ENCODE measurements around the gene FAM117B. TPM values are rescaled to one million over a fixed set of nuclear protein-coding genes. Genes with fewer than 3 reads are reported as not detected.
A peak's percentile ranks its signal among the peaks of the same experiment; 100 is the strongest.

The FAM117B gene
- total RNA-seq, 2 experiments from 2014 or later = 46.8 to 50.4 TPM

- DNase-seq (no peak), ATAC-seq (ENCODE audit: poor library complexity) (no peak)
- Histone ChIP-seq H3K9me3 (ENCODE audit: control insufficient read depth in 1 of 2, insufficient read depth in 1 of 2, low read length in 2 of 2) (peaks cover 10 to 16% of the 10 kb centered on the region in 2 experiments), H3K27ac (ENCODE audit: low read depth in 1 of 2, low read length in 2 of 2) (no peak overlapping the region), H3K4me3 (ENCODE audit: low read length) (no peak overlapping the region), H3K4me1 (ENCODE audit: insufficient read depth, low read length) (peaks cover 7% of the 10 kb centered on the region), H3K36me3 (ENCODE audit: insufficient read depth, low read length) (no peaks in the 10 kb centered on the region), H3K27me3 (ENCODE audit: control insufficient read depth in 1 of 2, insufficient read depth in 2 of 2, low read length in 2 of 2) (no peaks in the 10 kb centered on the region)
- CTCF ChIA-PET = no interaction called here
- peaks cover 58% of the 10 kb centered on the region for H3K36me3 Mint-ChIP-seq (ENCODE audit: low read depth)
- TF ChIP-seq CTCF (IDR thresholded peaks at IDR 0.05) = no peak
- H3K27me3 Mint-ChIP-seq = no peaks in the 10 kb centered on the region
- H3K27ac Mint-ChIP-seq = no peak overlapping the region
- intact Hi-C loops (cut with DNase I, micrococcal nuclease) = loop anchor here in 1 of 2 experiments (5.0 kb wide), 1 partner anchor 35 kb away; no protein-coding TSS in a partner anchor
- H3K9me3 Mint-ChIP-seq = peaks cover 12% of the 10 kb centered on the region
- POLR2A ChIA-PET = interaction anchor here (0.7 to 2.8 kb wide), 2 partner anchors 17 to 82 kb away, joined by 3 to 17 read pairs; partner anchors contain the start of gene FAM117B
- H3K4me1 Mint-ChIP-seq (ENCODE audit: low read depth) = peaks cover 60% of the 10 kb centered on the region
- no peak overlapping the region for H3K4me3 Mint-ChIP-seq
Observed at GRCh38 chr2:202716953-202717597, 82.3 kb downstream of the FAM117B start.

GRCh38 chr2:202717598-202718310 lies 83.0 kb downstream of the FAM117B start:
- intact Hi-C loops (cut with DNase I, micrococcal nuclease) = loop anchor here in 1 of 2 experiments (5.0 kb wide), 1 partner anchor 35 kb away; no protein-coding TSS in a partner anchor
- DNase-seq (peak in 1 of 14 experiments; percentile 8), ATAC-seq (ENCODE audit: poor library complexity) (no peak)
- ChIA-PET CTCF (no interaction called here), POLR2A (interaction anchor here (0.7 to 2.8 kb wide), 3 partner anchors 12 to 82 kb away, joined by 3 to 17 read pairs (median 3); partner anchors contain the start of gene FAM117B)
- Histone ChIP-seq H3K9me3 (ENCODE audit: control insufficient read depth in 1 of 2, insufficient read depth in 1 of 2, low read length in 2 of 2) (peaks cover 9 to 10% of the 10 kb centered on the region in 2 experiments), H3K27ac (ENCODE audit: low read depth in 1 of 2, low read length in 2 of 2) (no peak overlapping the region), H3K4me3 (ENCODE audit: low read length) (no peak overlapping the region), H3K4me1 (ENCODE audit: insufficient read depth, low read length) (peaks cover 7% of the 10 kb centered on the region), H3K27me3 (ENCODE audit: control insufficient read depth in 1 of 2, insufficient read depth in 2 of 2, low read length in 2 of 2) (no peaks in the 10 kb centered on the region), H3K36me3 (ENCODE audit: insufficient read depth, low read length) (no peaks in the 10 kb centered on the region)
- H3K36me3 Mint-ChIP-seq (ENCODE audit: low read depth) = peaks cover 55% of the 10 kb centered on the region
- no peak for TF ChIP-seq CTCF (IDR thresholded peaks at IDR 0.05)
- no peaks in the 10 kb centered on the region for H3K27me3 Mint-ChIP-seq
- H3K4me1 Mint-ChIP-seq (ENCODE audit: low read depth) = peaks cover 62% of the 10 kb centered on the region
- peaks cover 12% of the 10 kb centered on the region for H3K9me3 Mint-ChIP-seq
- no peak overlapping the region for H3K4me3 Mint-ChIP-seq
- H3K27ac Mint-ChIP-seq = peak overlapping the region; percentile 15

- no peaks in the 10 kb centered on the region for H3K36me3 ChIP-seq (ENCODE audit: insufficient read depth, low read length)
- no peak overlapping the region for H3K4me3 ChIP-seq (ENCODE audit: low read length)
- H3K27ac ChIP-seq (ENCODE audit: low read depth in 1 of 2, low read length in 2 of 2) = no peak overlapping the region
- peaks cover 55% of the 10 kb centered on the region for H3K36me3 Mint-ChIP-seq (ENCODE audit: low read depth)
- no peaks in the 10 kb centered on the region for H3K27me3 Mint-ChIP-seq
- POLR2A ChIA-PET = interaction anchor here (1.0 to 2.8 kb wide), 2 partner anchors 13 to 83 kb away, joined by 3 to 17 read pairs; partner anchors contain the start of gene FAM117B
- H3K9me3 ChIP-seq (ENCODE audit: control insufficient read depth in 1 of 2, insufficient read depth in 1 of 2, low read length in 2 of 2) = peaks cover 8 to 10% of the 10 kb centered on the region in 2 experiments
- no peak for DNase-seq
- TF ChIP-seq CTCF (IDR thresholded peaks at IDR 0.05) = no peak
- intact Hi-C loops (cut with DNase I, micrococcal nuclease) = loop anchor here in 1 of 2 experiments (5.0 kb wide), 1 partner anchor 36 kb away; no protein-coding TSS in a partner anchor
- CTCF ChIA-PET = no interaction called here
- H3K4me3 Mint-ChIP-seq = no peak overlapping the region
- H3K27me3 ChIP-seq (ENCODE audit: control insufficient read depth in 1 of 2, insufficient read depth in 2 of 2, low read length in 2 of 2) = no peaks in the 10 kb centered on the region
- no peak for ATAC-seq (ENCODE audit: poor library complexity)
- peaks cover 62% of the 10 kb centered on the region for H3K4me1 Mint-ChIP-seq (ENCODE audit: low read depth)
- peaks cover 7% of the 10 kb centered on the region for H3K9me3 Mint-ChIP-seq
- peaks cover 7% of the 10 kb centered on the region for H3K4me1 ChIP-seq (ENCODE audit: insufficient read depth, low read length)
- peak overlapping the region; percentile 15 for H3K27ac Mint-ChIP-seq
Observed at GRCh38 chr2:202718614-202719013, 83.8 kb downstream of the FAM117B start.
